Spleen (tissue), 7 donors: ENCODE data around the gene CLDN18.

ENCODE experiments used
- POLR2A ChIP-seq, 3 donors: fragments of 450-650 bp; IDR thresholded peaks; one replicate each; pipeline ENCODE4 v1.5.1; 2017; ENCODE audit warnings: antibody characterized with exemption in 3 of 3, mild to moderate bottlenecking in 1 of 3
- POLR2AphosphoS5 ChIP-seq, 3 donors: sonication (generic); formaldehyde crosslinking; IDR thresholded peaks; one replicate each; pipeline ENCODE4 v1.5.1; 2017; ENCODE audit warnings: antibody characterized with exemption in 3 of 3
- TF ChIP-seq, protein P1 (sequence below), 11 experiments: fragments of 200-600 bp in 7 of 11; fragments of 450-650 bp in 4 of 11; sonication (generic) in 4 of 11; IDR thresholded peaks in 8 of 11; conservative IDR thresholded peaks in 3 of 11; 1 replicate in 7 of 11; 2 replicates in 4 of 11; pipeline versions ENCODE4 v1.4.0 to v1.8.0; 2016 to 2021; ENCODE audit warnings: antibody characterized with exemption in 11 of 11, inconsistent platforms in 4 of 11, mild to moderate bottlenecking in 1 of 11
- donor health status: DM: no; HTN: no; CAD: no; lungs with moderate emphysema.
- donor health status: DM: no; HTN: no; CAD: no.
- donor health status: DM: no; HTN: no; CAD: no.

DNA sequence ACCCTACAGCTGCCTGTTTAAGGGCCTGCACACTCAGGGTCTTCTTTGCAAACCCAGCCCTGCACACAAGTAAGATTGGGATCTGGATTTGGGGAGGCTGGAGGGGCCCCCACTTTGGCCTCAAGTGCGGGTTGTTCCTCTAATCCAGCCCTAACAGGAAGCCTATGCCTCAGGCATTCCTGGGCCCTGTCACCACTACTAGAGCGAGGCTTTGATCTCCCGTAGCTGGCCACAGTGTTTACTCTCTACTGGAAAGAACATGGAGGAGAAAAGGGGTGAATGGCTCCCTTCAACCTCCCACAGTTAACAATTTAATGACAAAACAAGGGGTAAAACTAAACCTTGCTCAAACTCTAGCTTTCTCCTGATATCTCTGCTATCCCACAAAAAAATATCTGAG is 57.0 kb downstream of the CLDN18 start:
- TF ChIP-seq POLR2A (IDR thresholded peaks at IDR 0.05) (no peak), POLR2AphosphoS5 (IDR thresholded peaks at IDR 0.05) (no peak)
- TF ChIP-seq, protein P1, sequence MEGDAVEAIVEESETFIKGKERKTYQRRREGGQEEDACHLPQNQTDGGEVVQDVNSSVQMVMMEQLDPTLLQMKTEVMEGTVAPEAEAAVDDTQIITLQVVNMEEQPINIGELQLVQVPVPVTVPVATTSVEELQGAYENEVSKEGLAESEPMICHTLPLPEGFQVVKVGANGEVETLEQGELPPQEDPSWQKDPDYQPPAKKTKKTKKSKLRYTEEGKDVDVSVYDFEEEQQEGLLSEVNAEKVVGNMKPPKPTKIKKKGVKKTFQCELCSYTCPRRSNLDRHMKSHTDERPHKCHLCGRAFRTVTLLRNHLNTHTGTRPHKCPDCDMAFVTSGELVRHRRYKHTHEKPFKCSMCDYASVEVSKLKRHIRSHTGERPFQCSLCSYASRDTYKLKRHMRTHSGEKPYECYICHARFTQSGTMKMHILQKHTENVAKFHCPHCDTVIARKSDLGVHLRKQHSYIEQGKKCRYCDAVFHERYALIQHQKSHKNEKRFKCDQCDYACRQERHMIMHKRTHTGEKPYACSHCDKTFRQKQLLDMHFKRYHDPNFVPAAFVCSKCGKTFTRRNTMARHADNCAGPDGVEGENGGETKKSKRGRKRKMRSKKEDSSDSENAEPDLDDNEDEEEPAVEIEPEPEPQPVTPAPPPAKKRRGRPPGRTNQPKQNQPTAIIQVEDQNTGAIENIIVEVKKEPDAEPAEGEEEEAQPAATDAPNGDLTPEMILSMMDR (IDR thresholded peaks at IDR 0.05 in 8 of 11, conservative IDR thresholded peaks at IDR 0.05 in 3 of 11): no peak
